Panc1 (cell line): ENCODE results near the gene CCDC157. TPM values are rescaled to one million over a fixed set of nuclear protein-coding genes. Genes with fewer than 3 reads are reported as not detected.
A peak's percentile ranks its signal among the peaks of the same experiment; 100 is the strongest.

ENCODE experiments used
- ATAC-seq: fragments of 200-7000 bp; cut with Tn5 transposase; 2 replicates; pipeline ENCODE4 v1.9.1; 2020; ENCODE audit warnings: mild to moderate bottlenecking, moderate library complexity
- BruUV-seq: library from RNA; stranded (reverse); fragments of 400-500 nt; replicated peaks from 2 replicates; lab custom pipeline; 2021; lab: Mats Ljungman, UMichigan
- CTCF ChIA-PET: fragments of 300-600 bp; sonication (Branson Sonifier 250); formaldehyde crosslinking; loops from one replicate; lab custom pipeline; 2022; ENCODE audit warnings: antibody characterized with exemption; lab: Charles Lee
- POLR2A ChIA-PET: fragments of 300-600 bp; sonication (Branson Sonifier 250); formaldehyde crosslinking; loops from one replicate; lab custom pipeline; 2022; ENCODE audit warnings: antibody characterized with exemption; lab: Charles Lee
- DNase-seq: peaks from one replicate; pipeline ENCODE4 v3.0.0-alpha.2; 2010; ENCODE audit warnings: low read depth, low spot score
- H3K27ac ChIP-seq: 2 replicates; pipeline ENCODE4 v1.5.1; 2011; ENCODE audit warnings: mild to moderate bottlenecking, low read length, inconsistent platforms
- H3K27me3 ChIP-seq: fragments of 200-500 bp; sonication (Bioruptor generic); 2 replicates; pipeline ENCODE4 v1.6.0; 2014; ENCODE audit warnings: low read length, inconsistent platforms; ENCODE audit not compliant: control insufficient read depth, insufficient read depth
- H3K36me3 ChIP-seq: fragments of 200-500 bp; sonication (Bioruptor generic); 2 replicates; pipeline ENCODE4 v1.5.1; 2014; ENCODE audit warnings: inconsistent platforms, mild to moderate bottlenecking, low read length, moderate library complexity; ENCODE audit not compliant: control insufficient read depth, insufficient read depth
- H3K4me1 ChIP-seq: 2 replicates; pipeline ENCODE4 v1.5.1; 2011; ENCODE audit warnings: inconsistent platforms, mild to moderate bottlenecking, low read length, moderate library complexity; ENCODE audit not compliant: control insufficient read depth, insufficient read depth
- H3K4me3 ChIP-seq, 2 experiments: 2 replicates each; pipeline ENCODE4 v1.5.1; 2011 to 2012; ENCODE audit warnings: low read depth in 2 of 2, low read length in 2 of 2, mild to moderate bottlenecking in 2 of 2, inconsistent platforms in 1 of 2, moderate library complexity in 1 of 2
- H3K9me3 ChIP-seq: fragments of 200-500 bp; sonication (Bioruptor generic); 2 replicates; pipeline ENCODE4 v1.5.1; 2014; ENCODE audit warnings: low read depth, mild to moderate bottlenecking, inconsistent platforms, low read length, moderate library complexity; ENCODE audit not compliant: control insufficient read depth, insufficient read depth
- CTCF ChIP-seq: fragments of 450-650 bp; IDR thresholded peaks from 2 replicates; pipeline ENCODE4 v1.5.1; 2017; ENCODE audit warnings: mild to moderate bottlenecking
- POLR2AphosphoS5 ChIP-seq: IDR thresholded peaks from 2 replicates; pipeline ENCODE4 v1.6.1; 2012; ENCODE audit warnings: mild to moderate bottlenecking, low read depth, low read length, moderate library complexity
- REST ChIP-seq, 2 experiments: IDR thresholded peaks; 2 replicates each; pipeline ENCODE4 v1.6.1; 2011 to 2012; ENCODE audit warnings: low read depth in 2 of 2, control low read depth in 1 of 2, low read length in 1 of 2, mild to moderate bottlenecking in 1 of 2, moderate library complexity in 1 of 2; ENCODE audit not compliant: insufficient read depth in 1 of 2
- SIN3A ChIP-seq: IDR thresholded peaks from 2 replicates; pipeline ENCODE4 v1.6.1; 2012; ENCODE audit warnings: low read depth, mild to moderate bottlenecking, low read length, moderate library complexity, borderline replicate concordance; ENCODE audit not compliant: insufficient read depth
- TCF7L2 ChIP-seq: IDR thresholded peaks from 2 replicates; pipeline ENCODE4 v1.6.1; 2011; ENCODE audit warnings: mild to moderate bottlenecking, low read depth, low read length, inconsistent platforms
- in situ Hi-C: cut with HindIII; loops from 2 replicates; pipeline ENCODE4 v1.10.0; 2016; ENCODE audit warnings: low sequenced_read_pairs, low pct_unique_long_range_greater_than_20kb
- intact Hi-C: fragments of 100-400 bp; cut with micrococcal nuclease; formaldehyde crosslinking; loops from one replicate; pipeline ENCODE4 v1.10.0; 2022; ENCODE audit not compliant: unreplicated experiment
- total RNA-seq: library from RNA; stranded (reverse); gene quantifications from one replicate; pipeline ENCODE4 v1.2.1, GENCODE V29; 2021; ENCODE audit not compliant: unreplicated experiment

CCDC157 gene
- total RNA-seq, 1 experiment from 2014 or later, result 2.1 TPM

GRCh38 chr22:30411780-30412179, 55.0 kb downstream of the CCDC157 start:
- POLR2A ChIA-PET, result interaction anchor here (1.1 kb wide), 1 partner anchor 12 kb away, joined by 5 read pairs; no protein-coding TSS in a partner anchor
- in situ Hi-C loops, result no loop called here
- no peak for TF ChIP-seq POLR2AphosphoS5
- no peak for TF ChIP-seq CTCF
- TF ChIP-seq TCF7L2, result no peak
- TF ChIP-seq REST (IDR thresholded peaks at IDR 0.05; ENCODE audit: insufficient read depth in 1 of 2, low read depth in 2 of 2, low read length in 1 of 2), result no peak
- no peak for TF ChIP-seq SIN3A
- DNase-seq (no peak), ATAC-seq (0 out of 2 replicates have a peak, but pooled peaks have one; percentile 39)
- H3K4me1 ChIP-seq, result no peaks in the 10 kb centered on the region
- no peak overlapping the region for H3K4me3 ChIP-seq
- H3K27me3 ChIP-seq, result no peaks in the 10 kb centered on the region
- H3K9me3 ChIP-seq, result no peaks in the 10 kb centered on the region
- CTCF ChIA-PET, result no interaction called here
- no peak overlapping the region for H3K27ac ChIP-seq
- H3K36me3 ChIP-seq, result no peaks in the 10 kb centered on the region
- intact Hi-C loops, result no loop called here
- no TSS peak for BruUV-seq

- TSS peak; percentile 55 for BruUV-seq
These were observed 56.2 kb downstream of the CCDC157 start for GRCh38 chr22:30413001-30413400.

More at GRCh38 chr22:30413001-30413400, 56.2 kb downstream of the CCDC157 start:
- no peak overlapping the region for H3K4me3 ChIP-seq
- no peaks in the 10 kb centered on the region for H3K4me1 ChIP-seq
- H3K27me3 ChIP-seq, result no peaks in the 10 kb centered on the region
- intact Hi-C loops (no loop called here), in situ Hi-C loops (no loop called here)
- POLR2A ChIA-PET, result interaction anchor here (0.7 kb wide), 2 partner anchors 10 to 182 kb away, joined by 4 read pairs; no protein-coding TSS in a partner anchor
- no peaks in the 10 kb centered on the region for H3K9me3 ChIP-seq
- no peak for TF ChIP-seq CTCF
- TF ChIP-seq REST (IDR thresholded peaks at IDR 0.05; ENCODE audit: insufficient read depth in 1 of 2, low read depth in 2 of 2, low read length in 1 of 2), result no peak
- TF ChIP-seq TCF7L2, result no peak
- no peak for TF ChIP-seq SIN3A
- no peak for TF ChIP-seq POLR2AphosphoS5
- no peak overlapping the region for H3K27ac ChIP-seq
- 0 out of 2 replicates have a peak, but pooled peaks cover 4% of the 10 kb centered on the region for H3K36me3 ChIP-seq
- ATAC-seq (no peak), DNase-seq (no peak)
- CTCF ChIA-PET, result interaction anchor here (0.7 kb wide), 1 partner anchor 199 kb away, joined by 3 read pairs; no protein-coding TSS in a partner anchor
